ENCODE data around the gene ELAC2.

Gene ELAC2

GRCh38 chr17:13004336-13004735 lies 13.5 kb downstream of the ELAC2 start:
- DNase-seq (ENCODE audit: low spot score in 2 of 2) = no peak
- Histone ChIP-seq H3K4me3 (no peak overlapping the region), H3K27me3 (ENCODE audit: low read depth) (no peaks in the 10 kb centered on the region), H3K4me1 (0 out of 2 replicates have a peak, but pooled peaks cover 3% of the 10 kb centered on the region), H3K9me3 (no peaks in the 10 kb centered on the region), H3K36me3 (replicated peaks) (peaks cover 69% of the 10 kb centered on the region)
- in situ Hi-C loops (cut with MboI; ENCODE audit: low sequenced_read_pairs) = loop anchor here (10.0 to 25.0 kb wide), 4 partner anchors 750 to 1058 kb away; partner anchors contain the start of genes COX10 and MAP2K4

GRCh38 chr17:13003927-13004326 lies 13.9 kb downstream of the ELAC2 start:
- in situ Hi-C loops (cut with MboI; ENCODE audit: low sequenced_read_pairs) = loop anchor here (10.0 to 25.0 kb wide), 4 partner anchors 749 to 1058 kb away; partner anchors contain the start of genes COX10 and MAP2K4
- Histone ChIP-seq H3K27me3 (ENCODE audit: low read depth) (no peaks in the 10 kb centered on the region), H3K36me3 (replicated peaks) (peaks cover 71% of the 10 kb centered on the region), H3K9me3 (no peaks in the 10 kb centered on the region), H3K4me3 (no peak overlapping the region), H3K4me1 (0 out of 2 replicates have a peak, but pooled peaks cover 3% of the 10 kb centered on the region)
- DNase-seq (ENCODE audit: low spot score in 2 of 2) = no peak

- Histone ChIP-seq H3K4me1 (0 out of 2 replicates have a peak, but pooled peaks cover 3% of the 10 kb centered on the region), H3K27me3 (ENCODE audit: low read depth) (no peaks in the 10 kb centered on the region), H3K4me3 (no peak overlapping the region), H3K9me3 (no peaks in the 10 kb centered on the region), H3K36me3 (replicated peaks) (peaks cover 71% of the 10 kb centered on the region)
- DNase-seq (ENCODE audit: low spot score in 2 of 2) = no peak
- in situ Hi-C loops (cut with MboI; ENCODE audit: low sequenced_read_pairs) = loop anchor here (10.0 to 25.0 kb wide), 4 partner anchors 749 to 1059 kb away; partner anchors contain the start of genes COX10 and MAP2K4
These were observed 14.4 kb downstream of the ELAC2 start for GRCh38 chr17:13003454-13003851.

- Histone ChIP-seq H3K36me3 (replicated peaks) (peaks cover 72% of the 10 kb centered on the region), H3K4me1 (0 out of 2 replicates have a peak, but pooled peaks cover 3% of the 10 kb centered on the region), H3K4me3 (no peak overlapping the region), H3K9me3 (no peaks in the 10 kb centered on the region), H3K27me3 (ENCODE audit: low read depth) (no peaks in the 10 kb centered on the region)
- in situ Hi-C loops (cut with MboI; ENCODE audit: low sequenced_read_pairs) = loop anchor here (10.0 to 25.0 kb wide), 4 partner anchors 748 to 1059 kb away; partner anchors contain the start of genes COX10 and MAP2K4
- peak; percentile 63 to 86 for DNase-seq (ENCODE audit: low spot score in 2 of 2)
These were observed 14.9 kb downstream of the ELAC2 start for GRCh38 chr17:13002761-13003453.

GRCh38 chr17:13001991-13002615 lies 15.7 kb downstream of the ELAC2 start:
- DNase-seq (ENCODE audit: low spot score in 2 of 2) = peak; percentile 80 to 83
- Histone ChIP-seq H3K27me3 (ENCODE audit: low read depth) (no peaks in the 10 kb centered on the region), H3K4me3 (no peak overlapping the region), H3K4me1 (0 out of 2 replicates have a peak, but pooled peaks cover 3% of the 10 kb centered on the region), H3K9me3 (no peaks in the 10 kb centered on the region), H3K36me3 (replicated peaks) (peaks cover 79% of the 10 kb centered on the region)
- in situ Hi-C loops (cut with MboI; ENCODE audit: low sequenced_read_pairs) = loop anchor here (10.0 to 25.0 kb wide), 4 partner anchors 747 to 1060 kb away; partner anchors contain the start of genes COX10 and MAP2K4

- Histone ChIP-seq H3K4me1 (0 out of 2 replicates have a peak, but pooled peaks cover 3% of the 10 kb centered on the region), H3K4me3 (no peak overlapping the region), H3K27me3 (ENCODE audit: low read depth) (no peaks in the 10 kb centered on the region), H3K36me3 (replicated peaks) (peaks cover 91% of the 10 kb centered on the region), H3K9me3 (no peaks in the 10 kb centered on the region)
- DNase-seq (ENCODE audit: low spot score in 2 of 2) = no peak
- in situ Hi-C loops (cut with MboI; ENCODE audit: low sequenced_read_pairs) = loop anchor here (10.0 to 25.0 kb wide), 4 partner anchors 746 to 1062 kb away; partner anchors contain the start of genes COX10 and MAP2K4
These were observed 17.3 kb downstream of the ELAC2 start for GRCh38 chr17:13000561-13000960.

GRCh38 chr17:12998874-12999273 lies 19.0 kb downstream of the ELAC2 start:
- Histone ChIP-seq H3K27me3 (ENCODE audit: low read depth) (no peaks in the 10 kb centered on the region), H3K4me3 (no peak overlapping the region), H3K36me3 (replicated peaks) (peaks cover 94% of the 10 kb centered on the region), H3K9me3 (no peaks in the 10 kb centered on the region), H3K4me1 (0 out of 2 replicates have a peak, but pooled peaks cover 3% of the 10 kb centered on the region)
- no peak for DNase-seq (ENCODE audit: low spot score in 2 of 2)
- in situ Hi-C loops (cut with MboI; ENCODE audit: low sequenced_read_pairs) = no loop called here

GRCh38 chr17:12998461-12998860 lies 19.4 kb downstream of the ELAC2 start:
- H3K36me3 ChIP-seq (replicated peaks) = peaks cover 94% of the 10 kb centered on the region
- H3K9me3 ChIP-seq = no peaks in the 10 kb centered on the region
- in situ Hi-C loops (cut with MboI; ENCODE audit: low sequenced_read_pairs) = no loop called here
- no peak overlapping the region for H3K4me3 ChIP-seq
- DNase-seq (ENCODE audit: low spot score in 2 of 2) = no peak
- 0 out of 2 replicates have a peak, but pooled peaks cover 3% of the 10 kb centered on the region for H3K4me1 ChIP-seq
- H3K27me3 ChIP-seq (ENCODE audit: low read depth) = no peaks in the 10 kb centered on the region

- Histone ChIP-seq H3K27me3 (ENCODE audit: low read depth) (no peaks in the 10 kb centered on the region), H3K36me3 (replicated peaks) (peaks cover 95% of the 10 kb centered on the region), H3K4me3 (no peak overlapping the region), H3K9me3 (no peaks in the 10 kb centered on the region), H3K4me1 (no peaks in the 10 kb centered on the region)
- in situ Hi-C loops (cut with MboI; ENCODE audit: low sequenced_read_pairs) = no loop called here
- no peak for DNase-seq (ENCODE audit: low spot score in 2 of 2)
These were observed 20.9 kb downstream of the ELAC2 start for GRCh38 chr17:12996941-12997340.

- no peaks in the 10 kb centered on the region for H3K9me3 ChIP-seq
- no peak overlapping the region for H3K4me3 ChIP-seq
- H3K4me1 ChIP-seq = no peaks in the 10 kb centered on the region
- H3K27me3 ChIP-seq (ENCODE audit: low read depth) = no peaks in the 10 kb centered on the region
- in situ Hi-C loops (cut with MboI; ENCODE audit: low sequenced_read_pairs) = no loop called here
- DNase-seq (ENCODE audit: low spot score in 2 of 2) = no peak
- peaks cover 94% of the 10 kb centered on the region for H3K36me3 ChIP-seq (replicated peaks)
These were observed 21.5 kb downstream of the ELAC2 start for GRCh38 chr17:12996357-12996756.

GRCh38 chr17:12995896-12996295 lies 21.9 kb downstream of the ELAC2 start:
- DNase-seq (ENCODE audit: low spot score in 2 of 2) = no peak
- in situ Hi-C loops (cut with MboI; ENCODE audit: low sequenced_read_pairs) = no loop called here
- Histone ChIP-seq H3K4me1 (no peaks in the 10 kb centered on the region), H3K36me3 (replicated peaks) (peaks cover 94% of the 10 kb centered on the region), H3K27me3 (ENCODE audit: low read depth) (no peaks in the 10 kb centered on the region), H3K9me3 (no peaks in the 10 kb centered on the region), H3K4me3 (no peak overlapping the region)

- in situ Hi-C loops (cut with MboI; ENCODE audit: low sequenced_read_pairs) = no loop called here
- Histone ChIP-seq H3K4me1 (no peaks in the 10 kb centered on the region), H3K9me3 (no peaks in the 10 kb centered on the region), H3K4me3 (no peak overlapping the region), H3K27me3 (ENCODE audit: low read depth) (no peaks in the 10 kb centered on the region), H3K36me3 (replicated peaks) (peaks cover 91% of the 10 kb centered on the region)
- DNase-seq (ENCODE audit: low spot score in 2 of 2) = no peak
These were observed 22.5 kb downstream of the ELAC2 start for GRCh38 chr17:12995106-12995895.

GRCh38 chr17:12994341-12995074 lies 23.3 kb downstream of the ELAC2 start:
- Histone ChIP-seq H3K27me3 (ENCODE audit: low read depth) (no peaks in the 10 kb centered on the region), H3K4me3 (no peak overlapping the region), H3K36me3 (replicated peaks) (peaks cover 86% of the 10 kb centered on the region), H3K9me3 (no peaks in the 10 kb centered on the region), H3K4me1 (no peaks in the 10 kb centered on the region)
- in situ Hi-C loops (cut with MboI; ENCODE audit: low sequenced_read_pairs) = no loop called here
- no peak for DNase-seq (ENCODE audit: low spot score in 2 of 2)
